Stimulated activated naive B cell treated with anti-CD40 and anti-IgM and Interleukin-4, amounts not matched to agents 10 μg/mL and 1 μg/mL and 100 μg/mL, for 72 hours (primary cell): ENCODE results near the gene LDAH.
"Not testable (repeated sequence)": the region's sequence is repeated elsewhere in the genome, so short reads cannot be mapped to it uniquely, and the experiment has no call there.

Experiments used
- ATAC-seq, 2 donors: fragments of 150-1000 bp; cut with Tn5 transposase; replicated peaks; 2 replicates each; pipeline ENCODE4 v1.10.0; 2021; ENCODE audit warnings: moderate library complexity in 1 of 2
- DNase-seq: peaks from one replicate; pipeline ENCODE4 v3.0.0; 2021
- H3K27ac Mint-ChIP-seq: one replicate; pipeline ENCODE4 v1.8.0; 2022; ENCODE audit warnings: mild to moderate bottlenecking, mixed read lengths
- H3K27me3 Mint-ChIP-seq, 2 donors: one replicate each; pipeline ENCODE4 v1.8.0; 2022; ENCODE audit warnings: mixed read lengths in 2 of 2
- H3K36me3 Mint-ChIP-seq, 2 donors: one replicate each; pipeline ENCODE4 v1.8.0; 2022; ENCODE audit warnings: mixed read lengths in 2 of 2, mild to moderate bottlenecking in 1 of 2
- H3K4me1 Mint-ChIP-seq, 2 donors: one replicate each; pipeline ENCODE4 v1.8.0; 2022; ENCODE audit warnings: mixed read lengths in 2 of 2, mild to moderate bottlenecking in 1 of 2
- H3K4me3 Mint-ChIP-seq, 2 donors: one replicate each; pipeline ENCODE4 v1.8.0; 2022; ENCODE audit warnings: mild to moderate bottlenecking in 2 of 2, mixed read lengths in 2 of 2, moderate library complexity in 1 of 2
- H3K9me3 Mint-ChIP-seq, 2 donors: one replicate each; pipeline ENCODE4 v1.8.0; 2022; ENCODE audit warnings: mixed read lengths in 2 of 2, mild to moderate bottlenecking in 1 of 2

LDAH gene

GRCh38 chr2:20723543-20723942 lies 99.4 kb downstream of the LDAH start:
- H3K4me3 Mint-ChIP-seq: no peak overlapping the region
- peaks cover 4 to 11% of the 10 kb centered on the region in 2 donors for H3K9me3 Mint-ChIP-seq
- H3K27me3 Mint-ChIP-seq: no peaks in the 10 kb centered on the region
- ATAC-seq (no peak), DNase-seq (no peak)
- peaks cover 46 to 70% of the 10 kb centered on the region in 2 donors for H3K36me3 Mint-ChIP-seq
- H3K27ac Mint-ChIP-seq: no peak overlapping the region
- H3K4me1 Mint-ChIP-seq: peaks cover 0 to 4% of the 10 kb centered on the region in 2 donors

GRCh38 chr2:20722592-20723240 lies 100.2 kb downstream of the LDAH start:
- Mint-ChIP-seq H3K4me3 (no peak overlapping the region), H3K27me3 (no peaks in the 10 kb centered on the region), H3K9me3 (peaks cover 7 to 19% of the 10 kb centered on the region in 2 donors), H3K36me3 (peaks cover 49 to 78% of the 10 kb centered on the region in 2 donors), H3K4me1 (peaks cover 0 to 4% of the 10 kb centered on the region in 2 donors), H3K27ac (no peak overlapping the region)
- DNase-seq (no peak), ATAC-seq (no peak)

GRCh38 chr2:20717641-20718040 lies 105.3 kb downstream of the LDAH start:
- H3K36me3 Mint-ChIP-seq: peaks cover 69 to 94% of the 10 kb centered on the region in 2 donors
- H3K27ac Mint-ChIP-seq: no peak overlapping the region
- peaks cover 8 to 31% of the 10 kb centered on the region in 2 donors for H3K9me3 Mint-ChIP-seq
- H3K4me3 Mint-ChIP-seq: no peak overlapping the region
- DNase-seq: no peak
- peaks cover 9 to 19% of the 10 kb centered on the region in 2 donors for H3K4me1 Mint-ChIP-seq
- no peaks in the 10 kb centered on the region for H3K27me3 Mint-ChIP-seq
- ATAC-seq: no peak

- H3K27me3 Mint-ChIP-seq, ATAC-seq, DNase-seq, H3K4me3 Mint-ChIP-seq, H3K27ac Mint-ChIP-seq: not testable (repeated sequence)
- H3K4me1 Mint-ChIP-seq: peaks cover 9 to 19% of the 10 kb centered on the region in 2 donors
- H3K9me3 Mint-ChIP-seq: peaks cover 8 to 31% of the 10 kb centered on the region in 2 donors
- peaks cover 63 to 88% of the 10 kb centered on the region in 2 donors for H3K36me3 Mint-ChIP-seq
These were observed 106.7 kb downstream of the LDAH start for GRCh38 chr2:20716164-20716563.

GRCh38 chr2:20714412-20714811 lies 108.5 kb downstream of the LDAH start:
- not testable (repeated sequence) for H3K27me3 Mint-ChIP-seq, DNase-seq, H3K4me3 Mint-ChIP-seq, H3K27ac Mint-ChIP-seq, ATAC-seq
- Mint-ChIP-seq H3K4me1 (peaks cover 9 to 15% of the 10 kb centered on the region in 2 donors), H3K36me3 (peaks cover 62 to 81% of the 10 kb centered on the region in 2 donors), H3K9me3 (peaks cover 7 to 24% of the 10 kb centered on the region in 2 donors)

- Mint-ChIP-seq H3K9me3 (peaks cover 6 to 20% of the 10 kb centered on the region in 2 donors), H3K36me3 (peaks cover 56 to 72% of the 10 kb centered on the region in 2 donors), H3K4me1 (peaks cover 9 to 15% of the 10 kb centered on the region in 2 donors)
- not testable (repeated sequence) for H3K4me3 Mint-ChIP-seq, ATAC-seq, DNase-seq, H3K27me3 Mint-ChIP-seq, H3K27ac Mint-ChIP-seq
These were observed 109.3 kb downstream of the LDAH start for GRCh38 chr2:20713585-20713984.

- not testable (repeated sequence) for H3K27me3 Mint-ChIP-seq, ATAC-seq, DNase-seq, H3K4me3 Mint-ChIP-seq, H3K9me3 Mint-ChIP-seq
- Mint-ChIP-seq H3K36me3 (peaks cover 47 to 57% of the 10 kb centered on the region in 2 donors), H3K4me1 (peaks cover 19 to 21% of the 10 kb centered on the region in 2 donors), H3K27ac (peak overlapping the region; percentile 9)
These were observed 111.3 kb downstream of the LDAH start for GRCh38 chr2:20711641-20712040.

- peaks cover 23 to 30% of the 10 kb centered on the region in 2 donors for H3K36me3 Mint-ChIP-seq
- ATAC-seq (no peak), DNase-seq (no peak)
- no peaks in the 10 kb centered on the region for H3K9me3 Mint-ChIP-seq
- no peaks in the 10 kb centered on the region for H3K27me3 Mint-ChIP-seq
- no peak overlapping the region for H3K27ac Mint-ChIP-seq
- H3K4me3 Mint-ChIP-seq: no peak overlapping the region
- peaks cover 12 to 19% of the 10 kb centered on the region in 2 donors for H3K4me1 Mint-ChIP-seq
These were observed 115.3 kb downstream of the LDAH start for GRCh38 chr2:20707601-20708000.

- no peaks in the 10 kb centered on the region for H3K27me3 Mint-ChIP-seq
- DNase-seq (no peak), ATAC-seq (no peak)
- no peak overlapping the region for H3K4me3 Mint-ChIP-seq
- no peaks in the 10 kb centered on the region for H3K9me3 Mint-ChIP-seq
- H3K27ac Mint-ChIP-seq: no peak overlapping the region
- H3K36me3 Mint-ChIP-seq: peaks cover 23 to 28% of the 10 kb centered on the region in 2 donors
- peaks cover 12 to 19% of the 10 kb centered on the region in 2 donors for H3K4me1 Mint-ChIP-seq
These were observed 116.1 kb downstream of the LDAH start for GRCh38 chr2:20706786-20707185.

- Mint-ChIP-seq H3K27me3 (no peaks in the 10 kb centered on the region), H3K36me3 (peaks cover 19 to 28% of the 10 kb centered on the region in 2 donors), H3K4me3 (no peak overlapping the region), H3K9me3 (no peaks in the 10 kb centered on the region), H3K4me1 (peaks cover 12 to 19% of the 10 kb centered on the region in 2 donors), H3K27ac (no peak overlapping the region)
- DNase-seq: no peak
- ATAC-seq: no peak
These were observed 116.7 kb downstream of the LDAH start for GRCh38 chr2:20706217-20706616.

- H3K4me3 Mint-ChIP-seq: no peak overlapping the region
- peaks cover 12 to 21% of the 10 kb centered on the region in 2 donors for H3K4me1 Mint-ChIP-seq
- no peaks in the 10 kb centered on the region for H3K9me3 Mint-ChIP-seq
- peaks cover 13 to 22% of the 10 kb centered on the region in 2 donors for H3K36me3 Mint-ChIP-seq
- H3K27me3 Mint-ChIP-seq: no peaks in the 10 kb centered on the region
- no peak overlapping the region for H3K27ac Mint-ChIP-seq
- ATAC-seq (no peak), DNase-seq (no peak)
These were observed 118.0 kb downstream of the LDAH start for GRCh38 chr2:20704886-20705285.

- ATAC-seq (no peak), DNase-seq (no peak)
- Mint-ChIP-seq H3K27ac (no peak overlapping the region), H3K4me3 (no peak overlapping the region), H3K27me3 (no peaks in the 10 kb centered on the region), H3K9me3 (no peaks in the 10 kb centered on the region), H3K4me1 (peaks cover 15 to 33% of the 10 kb centered on the region in 2 donors), H3K36me3 (peaks cover 9 to 25% of the 10 kb centered on the region in 2 donors)
These were observed 120.3 kb downstream of the LDAH start for GRCh38 chr2:20702563-20702962.

- no peak overlapping the region for H3K27ac Mint-ChIP-seq
- H3K36me3 Mint-ChIP-seq: peaks cover 6 to 30% of the 10 kb centered on the region in 2 donors
- H3K4me3 Mint-ChIP-seq: no peak overlapping the region
- no peaks in the 10 kb centered on the region for H3K9me3 Mint-ChIP-seq
- no peak for ATAC-seq
- peaks cover 6 to 23% of the 10 kb centered on the region in 2 donors for H3K4me1 Mint-ChIP-seq
- DNase-seq: no peak
- H3K27me3 Mint-ChIP-seq: no peaks in the 10 kb centered on the region
These were observed 123.8 kb downstream of the LDAH start for GRCh38 chr2:20698916-20699613.

GRCh38 chr2:20697322-20697934 lies 125.5 kb downstream of the LDAH start:
- peaks cover 9 to 33% of the 10 kb centered on the region in 2 donors for H3K36me3 Mint-ChIP-seq
- H3K9me3 Mint-ChIP-seq: no peaks in the 10 kb centered on the region

More at GRCh38 chr2:20697322-20697934, 125.5 kb downstream of the LDAH start:
- ATAC-seq (no peak), DNase-seq (no peak)
- H3K27me3 Mint-ChIP-seq: no peaks in the 10 kb centered on the region
- no peak overlapping the region for H3K27ac Mint-ChIP-seq
- H3K4me3 Mint-ChIP-seq: no peak overlapping the region
- H3K4me1 Mint-ChIP-seq: peaks cover 6 to 23% of the 10 kb centered on the region in 2 donors
